ENCODE measurements around the gene SCYGR7.
"Not testable (repeated sequence)": the region's sequence is repeated elsewhere in the genome, so short reads cannot be mapped to it uniquely, and the experiment has no call there.

The SCYGR7 gene

GRCh38 chr2:227748079-227748478 lies 19.9 kb downstream of the SCYGR7 start:
- no peak overlapping the region for H3K4me3 ChIP-seq (ENCODE audit: low read depth, low read length)
- no peak for DNase-seq (ENCODE audit: low read depth)

GRCh38 chr2:227756261-227756660 lies 28.1 kb downstream of the SCYGR7 start:
- H3K4me3 ChIP-seq (ENCODE audit: low read depth, low read length); DNase-seq (ENCODE audit: low read depth): not testable (repeated sequence)

GRCh38 chr2:227759411-227760118 lies 31.4 kb downstream of the SCYGR7 start:
- DNase-seq (ENCODE audit: low read depth) = no peak
- no peak overlapping the region for H3K4me3 ChIP-seq (ENCODE audit: low read depth, low read length)

- no peak overlapping the region for H3K4me3 ChIP-seq (ENCODE audit: low read depth, low read length)
- DNase-seq (ENCODE audit: low read depth) = no peak
Measured at GRCh38 chr2:227761740-227762476, 33.8 kb downstream of the SCYGR7 start.

- no peak overlapping the region for H3K4me3 ChIP-seq (ENCODE audit: low read depth, low read length)
- DNase-seq (ENCODE audit: low read depth) = no peak
Measured at GRCh38 chr2:227765788-227766372, 37.7 kb downstream of the SCYGR7 start.

- no peak overlapping the region for H3K4me3 ChIP-seq (ENCODE audit: low read depth, low read length)
Measured at GRCh38 chr2:227766373-227766883, 38.3 kb downstream of the SCYGR7 start.

GRCh38 chr2:227767830-227768229 lies 39.7 kb downstream of the SCYGR7 start:
- H3K4me3 ChIP-seq (ENCODE audit: low read depth, low read length) = no peak overlapping the region
- no peak for DNase-seq (ENCODE audit: low read depth)

More at GRCh38 chr2:227766373-227766883, 38.3 kb downstream of the SCYGR7 start:
- peak; percentile 21 for DNase-seq (ENCODE audit: low read depth)

- no peak for DNase-seq (ENCODE audit: low read depth)
- no peak overlapping the region for H3K4me3 ChIP-seq (ENCODE audit: low read depth, low read length)
Measured at GRCh38 chr2:227772197-227772661, 44.1 kb downstream of the SCYGR7 start.

- no peak overlapping the region for H3K4me3 ChIP-seq (ENCODE audit: low read depth, low read length)
- no peak for DNase-seq (ENCODE audit: low read depth)
Measured at GRCh38 chr2:227772932-227773331, 44.8 kb downstream of the SCYGR7 start.

GRCh38 chr2:227774011-227774624 lies 46.0 kb downstream of the SCYGR7 start:
- no peak overlapping the region for H3K4me3 ChIP-seq (ENCODE audit: low read depth, low read length)
- no peak for DNase-seq (ENCODE audit: low read depth)

- no peak overlapping the region for H3K4me3 ChIP-seq (ENCODE audit: low read depth, low read length)
- DNase-seq (ENCODE audit: low read depth) = no peak
Measured at GRCh38 chr2:227774895-227775842, 47.0 kb downstream of the SCYGR7 start.

Measured in skeletal muscle cell (primary cell).